Testis (tissue), 3 donors: ENCODE results near the gene UBAC2. TPM values are rescaled to one million over a fixed set of nuclear protein-coding genes. Genes with fewer than 3 reads are reported as not detected.

Source experiments
- DNase-seq: peaks from one replicate; pipeline ENCODE4 v3.0.0-alpha.2; 2019
- H3K27ac ChIP-seq, 2 donors: fragments of 200-600 bp; sonication (generic); one replicate each; pipeline ENCODE4 v1.5.1; 2019
- H3K27me3 ChIP-seq: fragments of 200-600 bp; sonication (generic); one replicate; pipeline ENCODE4 v1.5.1; 2019
- H3K36me3 ChIP-seq: fragments of 200-600 bp; sonication (generic); one replicate; pipeline ENCODE4 v1.5.1; 2017; ENCODE audit warnings: low read depth; ENCODE audit errors: missing control alignments
- H3K4me1 ChIP-seq: fragments of 200-600 bp; sonication (generic); one replicate; pipeline ENCODE4 v1.5.1; 2019
- H3K4me3 ChIP-seq, 2 donors: fragments of 200-600 bp; sonication (generic); one replicate each; pipeline ENCODE4 v1.5.1; 2017 to 2019
- H3K9me3 ChIP-seq: fragments of 200-600 bp; sonication (generic); one replicate; pipeline ENCODE4 v1.5.1; 2017
- CTCF ChIP-seq, 3 experiments: fragments of 450-650 bp in 2 of 3; fragments of 200-600 bp in 1 of 3; sonication (generic) in 1 of 3; IDR thresholded peaks; one replicate each; pipeline ENCODE4 v1.5.1; 2016 to 2019; ENCODE audit warnings: antibody characterized with exemption in 3 of 3, mild to moderate bottlenecking in 2 of 3, moderate library complexity in 1 of 3
- POLR2A ChIP-seq: fragments of 450-650 bp; IDR thresholded peaks from one replicate; pipeline ENCODE4 v1.6.1; 2017; ENCODE audit warnings: antibody characterized with exemption, mild to moderate bottlenecking, moderate library complexity
- WGBS, 2 donors: methylation state at CpG; one replicate each; pipeline ENCODE4 v1.1.5; 2018; 5-methylcytosine and 5-hydroxymethylcytosine counted together
- intact Hi-C: fragments of 100-400 bp; cut with DNase I; formaldehyde crosslinking; loops from one replicate; pipeline ENCODE4 v1.15.1; 2023; ENCODE audit warnings: low total_unique reads
- polyA plus RNA-seq: library from polyadenylated mRNA; stranded (reverse); fragments of 350-450 nt; fragmentation: Illumina TruSeq; extraction: RNeasy Lipid Tissue Mini Kit (QIAGEN cat#74804); gene quantifications from one replicate; pipeline ENCODE4 v1.2.3, GENCODE V29; 2014; ENCODE audit warnings: low read depth, low replicate concordance; ENCODE audit not compliant: insufficient read depth
- total RNA-seq, 2 donors: library from RNA; depleted of rRNA; stranded (reverse); fragments of >200 nt; gene quantifications; one replicate each; pipeline ENCODE4 v1.2.3, GENCODE V29; 2016

UBAC2 gene
- total and polyA plus RNA-seq, 3 donors from 2014 or later: 85.5 to 147 (median 93.0) TPM

GRCh38 chr13:99165753-99166587 lies 34.7 kb upstream of the UBAC2 start:
- Histone ChIP-seq H3K36me3 (no peaks in the 10 kb centered on the region), H3K4me3 (no peak overlapping the region), H3K9me3 (no peaks in the 10 kb centered on the region), H3K4me1 (peaks cover 3% of the 10 kb centered on the region), H3K27me3 (no peaks in the 10 kb centered on the region), H3K27ac (no peak overlapping the region)
- 63 to 74% methylated on average over 5 of the region's 5 CpGs for whole genome bisulfite sequencing, 2 donors
- TF ChIP-seq POLR2A (no peak), CTCF (IDR thresholded peaks at IDR 0.05) (no peak)
- intact Hi-C loops: no loop called here
- DNase-seq: no peak

GRCh38 chr13:99172951-99173350 lies 27.7 kb upstream of the UBAC2 start:
- WGBS, 2 donors: 82 to 86% methylated on average over 18 of the region's 18 CpGs
- no peaks in the 10 kb centered on the region for H3K36me3 ChIP-seq
- no peaks in the 10 kb centered on the region for H3K9me3 ChIP-seq
- TF ChIP-seq POLR2A: no peak
- no peak for TF ChIP-seq CTCF (IDR thresholded peaks at IDR 0.05)
- no peaks in the 10 kb centered on the region for H3K27me3 ChIP-seq
- no peak overlapping the region for H3K27ac ChIP-seq
- H3K4me1 ChIP-seq: no peaks in the 10 kb centered on the region
- DNase-seq: no peak
- intact Hi-C loops: loop anchor here (10.0 kb wide), 1 partner anchor 262 kb away; no protein-coding TSS in a partner anchor
- H3K4me3 ChIP-seq: no peak overlapping the region

- Histone ChIP-seq H3K4me1 (no peaks in the 10 kb centered on the region), H3K27me3 (no peaks in the 10 kb centered on the region), H3K4me3 (no peak overlapping the region), H3K9me3 (no peaks in the 10 kb centered on the region), H3K27ac (no peak overlapping the region), H3K36me3 (no peaks in the 10 kb centered on the region)
- 78 to 80% methylated on average over 3 of the region's 3 CpGs for WGBS, 2 donors
- DNase-seq: no peak
- intact Hi-C loops: loop anchor here (10.0 kb wide), 1 partner anchor 261 kb away; no protein-coding TSS in a partner anchor
- TF ChIP-seq POLR2A (no peak), CTCF (IDR thresholded peaks at IDR 0.05) (no peak)
Measured at GRCh38 chr13:99173606-99174005, 27.0 kb upstream of the UBAC2 start.

- Histone ChIP-seq H3K36me3 (no peaks in the 10 kb centered on the region), H3K4me1 (no peaks in the 10 kb centered on the region), H3K27ac (no peak overlapping the region), H3K9me3 (no peaks in the 10 kb centered on the region), H3K4me3 (no peak overlapping the region), H3K27me3 (no peaks in the 10 kb centered on the region)
- no peak for TF ChIP-seq POLR2A
- no peak for TF ChIP-seq CTCF (IDR thresholded peaks at IDR 0.05)
- 56 to 58% methylated on average over 2 of the region's 2 CpGs for WGBS, 2 donors
- DNase-seq: no peak
- intact Hi-C loops: loop anchor here (5.0 to 10.0 kb wide), 2 partner anchors 98 to 260 kb away; no protein-coding TSS in a partner anchor
Measured at GRCh38 chr13:99174533-99175100, 26.0 kb upstream of the UBAC2 start.
